ENCODE results near the gene CCNL1.

DNA sequence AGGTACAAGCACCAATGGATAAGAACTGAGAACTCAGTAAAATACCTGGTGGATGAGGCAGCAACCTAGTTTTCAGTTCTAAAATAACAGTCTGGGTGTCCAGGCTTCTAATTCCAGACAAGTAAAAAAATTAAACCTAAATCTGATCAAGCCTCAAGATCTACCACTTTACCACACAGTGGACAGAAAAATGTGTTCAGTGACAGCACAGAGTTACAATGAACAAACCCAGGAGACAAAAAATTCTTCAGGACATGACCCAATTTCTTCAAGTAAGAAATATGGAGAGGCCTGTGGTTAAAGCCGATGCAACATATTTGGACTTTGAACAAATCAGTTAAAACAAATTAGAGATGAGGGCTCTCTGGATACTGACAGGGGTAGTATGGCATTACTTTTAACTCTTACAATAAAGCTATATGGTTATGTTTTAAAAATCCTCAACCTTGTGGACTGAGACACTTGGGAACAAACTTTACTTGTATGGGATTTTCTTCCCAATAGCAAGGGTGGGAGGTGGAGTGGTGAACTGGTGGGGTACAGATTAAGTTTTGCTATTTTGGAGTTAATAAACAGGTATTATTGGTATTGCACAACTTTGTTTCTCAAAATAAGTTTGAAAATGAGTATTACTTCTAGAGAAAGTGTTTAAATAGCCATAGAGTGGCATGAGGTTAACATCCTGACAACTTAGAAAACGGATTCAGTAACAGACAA, 14.2 kb downstream of the CCNL1 start:
- TF ChIP-seq, protein P1, sequence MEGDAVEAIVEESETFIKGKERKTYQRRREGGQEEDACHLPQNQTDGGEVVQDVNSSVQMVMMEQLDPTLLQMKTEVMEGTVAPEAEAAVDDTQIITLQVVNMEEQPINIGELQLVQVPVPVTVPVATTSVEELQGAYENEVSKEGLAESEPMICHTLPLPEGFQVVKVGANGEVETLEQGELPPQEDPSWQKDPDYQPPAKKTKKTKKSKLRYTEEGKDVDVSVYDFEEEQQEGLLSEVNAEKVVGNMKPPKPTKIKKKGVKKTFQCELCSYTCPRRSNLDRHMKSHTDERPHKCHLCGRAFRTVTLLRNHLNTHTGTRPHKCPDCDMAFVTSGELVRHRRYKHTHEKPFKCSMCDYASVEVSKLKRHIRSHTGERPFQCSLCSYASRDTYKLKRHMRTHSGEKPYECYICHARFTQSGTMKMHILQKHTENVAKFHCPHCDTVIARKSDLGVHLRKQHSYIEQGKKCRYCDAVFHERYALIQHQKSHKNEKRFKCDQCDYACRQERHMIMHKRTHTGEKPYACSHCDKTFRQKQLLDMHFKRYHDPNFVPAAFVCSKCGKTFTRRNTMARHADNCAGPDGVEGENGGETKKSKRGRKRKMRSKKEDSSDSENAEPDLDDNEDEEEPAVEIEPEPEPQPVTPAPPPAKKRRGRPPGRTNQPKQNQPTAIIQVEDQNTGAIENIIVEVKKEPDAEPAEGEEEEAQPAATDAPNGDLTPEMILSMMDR (IDR thresholded peaks at IDR 0.05; ENCODE audit: low read length): no peak
- TF ChIP-seq EZH2 (optimal IDR thresholded peaks at IDR 0.05; ENCODE audit: low read depth, low read length) (no peak), EZH2phosphoT487 (IDR thresholded peaks at IDR 0.05; ENCODE audit: low read length) (no peak)
